HG03521 (cell line): ENCODE measurements around the gene PDSS2.
"Not testable (repeated sequence)": the region's sequence is repeated elsewhere in the genome, so short reads cannot be mapped to it uniquely, and the experiment has no call there.

Experiments used
- ATAC-seq: cut with Tn5 transposase; IDR thresholded peaks from one replicate; pipeline ENCODE4 v1.9.1; 2021; ENCODE audit warnings: mild to moderate bottlenecking, moderate library complexity; ENCODE audit not compliant: unreplicated experiment

Gene PDSS2

DNA sequence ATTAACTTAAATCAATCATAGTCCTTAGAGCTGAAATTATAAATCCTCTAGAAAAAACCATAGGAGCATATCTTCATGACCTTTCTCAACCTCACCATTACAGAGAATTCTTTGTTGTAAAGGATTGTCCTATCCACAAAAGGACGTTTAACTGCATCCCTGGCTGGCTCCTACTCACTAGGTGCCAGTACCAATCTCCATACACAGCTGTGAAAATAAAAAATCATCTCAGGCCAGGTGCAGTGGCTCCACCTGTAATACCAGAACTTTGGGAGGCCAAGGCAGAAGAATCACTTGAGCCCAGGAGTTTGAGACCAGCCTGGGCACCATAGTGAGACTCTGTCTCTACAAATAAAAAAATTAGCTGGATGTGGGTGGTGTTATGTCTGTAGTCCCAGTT is 89.9 kb downstream of the PDSS2 start:
- ATAC-seq, result no peak

DNA sequence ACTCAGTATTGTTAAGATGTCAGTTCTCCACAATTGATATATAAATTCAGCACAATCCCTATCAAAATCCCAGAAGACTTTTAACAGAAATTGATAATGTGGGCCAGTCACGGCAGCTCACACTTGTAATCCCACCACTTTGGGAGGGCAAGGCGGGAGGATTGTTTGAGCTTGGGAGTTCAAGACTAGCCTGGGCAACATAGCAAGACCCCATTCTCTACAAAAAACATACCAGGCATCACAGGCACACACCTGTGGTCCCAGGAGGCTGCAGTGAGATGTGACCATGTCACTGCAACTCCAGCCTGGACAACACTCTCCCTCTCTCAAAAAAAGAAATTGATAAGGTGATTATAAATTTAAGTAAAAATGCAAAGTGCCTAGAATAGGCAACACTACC is 90.9 kb downstream of the PDSS2 start:
- ATAC-seq, result no peak

DNA sequence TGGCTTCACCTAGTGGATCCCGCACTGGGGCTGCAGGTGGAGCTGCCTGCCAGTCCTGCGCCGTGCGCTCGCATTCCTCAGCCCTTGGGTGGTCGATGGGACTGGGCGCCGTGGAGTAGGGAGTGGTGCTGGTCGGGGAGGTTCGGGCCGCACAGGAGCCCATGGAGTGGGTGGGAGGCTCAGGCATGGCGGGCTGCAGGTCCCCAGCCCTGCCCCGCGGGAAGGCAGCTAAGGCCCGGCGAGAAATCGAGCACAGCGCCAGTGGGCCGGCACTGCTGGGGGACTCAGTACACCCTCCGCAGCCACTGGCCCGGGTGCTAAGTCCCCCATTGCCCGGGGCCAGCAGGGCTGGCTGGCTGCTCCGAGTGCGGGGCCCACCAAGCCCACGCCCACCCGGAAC is 95.2 kb downstream of the PDSS2 start:
- ATAC-seq, result not testable (repeated sequence)

DNA sequence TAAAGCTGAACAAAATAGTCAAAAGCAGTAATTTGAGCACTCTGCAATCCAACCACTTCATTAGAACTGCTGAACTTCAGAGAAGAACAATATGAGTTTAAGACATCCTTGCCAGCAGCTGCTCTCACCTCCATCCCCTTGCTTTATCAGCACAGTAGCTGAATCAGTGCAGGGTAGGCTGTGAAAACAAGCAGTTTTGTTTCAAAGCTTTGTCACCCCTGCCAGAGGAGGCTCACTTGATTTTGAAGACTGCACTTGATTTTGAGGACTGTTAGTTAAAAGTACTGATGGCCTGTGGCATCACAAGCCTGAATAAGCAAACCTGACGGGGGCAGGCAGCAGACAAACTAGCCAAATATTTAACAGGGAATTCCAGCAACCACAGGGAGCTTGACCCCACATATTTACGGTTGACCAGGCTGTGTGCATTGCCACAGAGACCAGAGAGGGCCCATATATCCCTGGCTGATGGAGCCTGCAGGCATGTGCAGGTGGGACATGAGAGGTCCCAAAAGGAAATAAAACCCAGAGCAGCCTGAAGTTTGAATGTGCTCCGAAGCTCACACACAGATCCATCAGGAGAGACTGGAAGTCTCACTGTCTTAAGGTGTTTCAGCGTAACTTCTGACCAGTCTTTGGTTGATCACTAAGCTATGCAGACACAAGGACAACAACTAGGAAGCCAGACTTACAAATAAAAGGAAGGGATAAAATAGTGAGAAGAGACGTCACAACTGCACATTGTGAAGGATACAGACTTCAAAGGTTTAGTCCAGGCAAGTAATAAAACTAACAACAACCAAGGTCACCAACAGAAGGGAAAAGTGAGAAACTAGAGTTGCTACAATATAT is 97.4 kb downstream of the PDSS2 start:
- no peak for ATAC-seq

GRCh38 chr6:107360476-107360875 is 98.9 kb downstream of the PDSS2 start:
- ATAC-seq, result no peak

DNA sequence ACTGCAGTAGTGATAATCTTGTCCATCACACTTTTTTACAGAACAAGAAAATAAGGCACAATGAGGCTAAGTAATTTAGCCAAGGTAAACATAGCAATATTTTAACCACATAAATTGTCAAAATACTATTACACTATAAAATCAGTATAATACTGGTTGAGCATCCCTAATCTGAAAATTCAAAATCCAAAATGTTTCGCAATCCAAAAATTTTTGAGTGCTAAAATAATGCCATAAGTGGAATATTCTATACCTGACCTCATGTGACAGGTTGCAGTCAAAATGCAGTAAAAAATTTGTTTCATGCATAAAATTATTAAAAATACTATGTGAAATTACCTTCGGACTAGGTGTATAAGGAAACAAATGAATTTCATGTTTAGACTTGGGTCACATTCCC is 101.5 kb downstream of the PDSS2 start:
- ATAC-seq, result no peak

DNA sequence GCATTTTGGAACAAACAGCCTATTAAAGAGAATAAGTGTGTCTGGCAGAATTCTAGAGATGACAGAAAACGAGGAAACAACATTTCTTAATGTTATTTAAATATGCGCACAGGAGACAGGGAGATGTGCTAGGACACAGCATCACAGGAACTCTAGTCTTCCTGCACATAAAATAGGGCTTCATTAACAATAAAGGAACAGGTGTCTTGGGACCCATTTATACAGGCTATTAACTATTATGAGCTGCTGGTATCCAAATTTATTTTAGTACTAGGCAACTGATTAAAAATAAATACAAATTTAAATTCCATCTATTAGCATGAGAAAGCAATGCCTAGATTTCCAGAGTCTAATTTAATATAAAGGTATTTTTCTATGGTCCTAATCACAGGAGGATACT is 102.3 kb downstream of the PDSS2 start:
- no peak for ATAC-seq

DNA sequence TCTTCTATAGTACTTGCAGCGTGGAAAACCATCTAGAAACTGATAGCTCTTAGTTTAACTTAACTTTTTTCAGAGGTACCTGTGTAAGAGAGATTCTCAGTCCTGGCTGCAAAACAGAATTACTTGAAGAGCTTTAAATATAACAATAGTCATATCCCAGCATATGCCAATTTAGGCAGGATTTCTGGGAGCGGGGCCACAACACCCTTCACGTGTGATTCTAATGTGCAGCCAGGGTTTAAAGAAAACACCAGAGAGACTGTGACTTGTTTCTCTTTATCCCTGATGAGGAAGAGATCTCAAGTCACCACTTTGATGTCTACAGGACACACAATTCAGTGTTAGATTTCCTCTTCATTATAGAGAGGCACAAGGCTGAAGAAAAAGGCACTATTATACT is 103.7 kb downstream of the PDSS2 start:
- no peak for ATAC-seq

DNA sequence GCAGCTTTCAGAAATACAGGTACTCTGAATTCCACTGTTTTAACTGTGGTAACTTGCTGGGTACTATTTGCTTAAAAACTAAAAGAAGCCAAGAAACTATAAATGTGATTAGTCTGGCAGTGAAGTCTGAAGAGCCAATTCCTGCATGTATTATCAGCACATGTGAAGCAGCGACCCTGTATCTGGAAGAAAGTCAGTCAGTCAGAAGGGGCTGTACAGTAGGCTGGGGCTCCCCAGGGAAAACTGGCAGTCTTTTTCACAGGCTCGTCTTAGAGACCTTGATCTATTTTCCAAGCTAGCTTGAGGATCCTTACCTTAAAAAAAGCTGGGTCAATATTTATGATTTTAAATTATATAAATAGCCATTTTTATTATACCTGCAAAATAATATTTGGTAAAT is 104.9 kb downstream of the PDSS2 start:
- ATAC-seq, result no peak

GRCh38 chr6:107353773-107354382 is 105.5 kb downstream of the PDSS2 start:
- ATAC-seq, result no peak

DNA sequence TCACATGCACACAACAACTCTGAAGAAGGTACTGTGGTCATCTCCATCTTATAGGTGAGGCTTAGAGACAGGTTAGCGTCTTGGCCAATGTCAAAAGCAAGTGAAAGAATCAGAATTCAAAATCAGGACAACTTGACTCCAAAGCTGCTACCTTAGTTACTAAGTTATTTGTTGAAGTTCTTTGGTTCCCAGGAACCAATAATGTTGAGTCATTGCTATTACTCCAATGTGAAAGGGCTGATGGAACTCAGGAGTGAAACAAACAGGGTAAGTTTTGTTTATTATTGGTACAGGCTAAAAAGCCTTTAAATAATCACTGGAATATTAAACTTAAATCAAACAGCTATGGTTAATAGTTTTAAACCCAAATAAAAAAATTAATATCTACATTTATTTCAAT is 111.1 kb downstream of the PDSS2 start:
- ATAC-seq, result no peak

DNA sequence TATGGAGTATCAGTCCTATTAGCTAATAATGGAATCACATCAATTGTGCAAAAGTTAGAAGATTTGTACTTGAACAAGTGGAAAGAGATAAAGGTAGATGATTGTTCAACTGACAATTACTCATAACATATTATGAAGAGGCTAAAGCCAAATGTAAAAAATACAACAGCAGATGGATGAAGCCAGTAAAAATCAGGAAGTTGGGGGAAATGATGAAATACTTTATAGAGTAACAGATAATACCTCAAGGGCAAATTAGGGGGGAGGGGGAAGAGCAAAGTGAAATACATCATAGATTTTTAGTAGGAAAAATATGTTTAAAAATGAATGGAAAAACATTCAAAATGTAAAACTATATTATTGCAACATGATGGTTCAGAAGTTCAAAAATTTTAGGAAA is 114.0 kb downstream of the PDSS2 start:
- no peak for ATAC-seq

DNA sequence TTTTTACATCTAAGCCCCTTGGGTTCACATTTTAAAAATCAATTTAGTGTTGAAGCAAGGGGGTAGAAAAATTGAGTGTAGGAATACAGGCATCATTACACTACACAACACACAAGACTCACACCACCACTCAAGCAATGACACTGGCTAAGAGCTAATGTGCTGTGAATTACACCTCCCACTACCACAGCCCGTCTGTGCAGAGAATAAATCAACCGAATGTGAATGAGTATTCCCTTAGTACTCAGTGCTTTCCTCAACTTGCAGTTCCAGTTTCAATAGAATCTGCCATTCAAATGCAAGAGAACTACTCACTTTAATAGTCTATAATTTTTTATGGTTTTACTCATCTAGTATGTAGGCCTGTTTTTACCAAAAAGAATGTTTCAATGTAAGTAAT is 114.4 kb downstream of the PDSS2 start:
- ATAC-seq, result no peak

DNA sequence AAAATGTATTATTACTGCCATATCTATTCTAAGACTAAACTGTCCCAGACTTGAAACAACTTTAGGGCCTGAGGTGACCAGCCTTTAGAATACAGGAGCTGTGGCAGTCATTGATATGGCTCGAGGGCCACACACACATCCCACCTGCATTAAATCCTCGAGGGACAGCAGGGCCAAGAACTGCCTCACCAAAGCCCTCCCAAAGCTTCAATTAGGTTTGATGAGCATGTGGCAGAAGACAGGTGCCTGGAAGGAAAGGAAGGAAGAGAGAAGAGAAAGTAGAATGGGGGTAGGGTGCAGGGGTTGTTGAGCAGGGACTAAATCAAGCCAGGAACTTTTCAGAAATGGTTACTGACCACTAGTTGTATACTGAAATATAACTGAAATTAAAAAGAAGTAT is 115.0 kb downstream of the PDSS2 start:
- no peak for ATAC-seq

DNA sequence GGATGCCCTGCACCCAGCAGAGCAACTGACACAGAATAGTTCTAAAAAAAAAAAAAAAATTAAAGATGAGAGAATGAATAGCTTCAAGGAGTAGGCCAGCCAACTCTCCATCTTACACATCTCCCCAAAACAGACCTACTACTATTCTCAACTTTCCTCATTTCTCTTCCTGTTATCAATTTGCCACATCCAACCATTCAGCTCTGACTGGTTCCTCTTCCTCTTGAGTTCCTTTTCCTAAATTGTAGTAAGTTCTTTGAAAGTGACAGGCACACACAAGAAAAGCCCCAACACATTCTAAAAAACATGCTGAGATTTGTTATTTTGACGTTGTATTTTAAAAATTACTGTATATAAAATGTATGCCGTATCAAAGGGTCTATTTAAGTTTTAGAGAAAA is 117.2 kb downstream of the PDSS2 start:
- no peak for ATAC-seq

GRCh38 chr6:107340881-107341280 is 118.5 kb downstream of the PDSS2 start:
- no peak for ATAC-seq

- ATAC-seq, result no peak
These were observed 122.1 kb downstream of the PDSS2 start for GRCh38 chr6:107337191-107337741.

GRCh38 chr6:107334026-107334425 is 125.3 kb downstream of the PDSS2 start:
- ATAC-seq, result no peak

DNA sequence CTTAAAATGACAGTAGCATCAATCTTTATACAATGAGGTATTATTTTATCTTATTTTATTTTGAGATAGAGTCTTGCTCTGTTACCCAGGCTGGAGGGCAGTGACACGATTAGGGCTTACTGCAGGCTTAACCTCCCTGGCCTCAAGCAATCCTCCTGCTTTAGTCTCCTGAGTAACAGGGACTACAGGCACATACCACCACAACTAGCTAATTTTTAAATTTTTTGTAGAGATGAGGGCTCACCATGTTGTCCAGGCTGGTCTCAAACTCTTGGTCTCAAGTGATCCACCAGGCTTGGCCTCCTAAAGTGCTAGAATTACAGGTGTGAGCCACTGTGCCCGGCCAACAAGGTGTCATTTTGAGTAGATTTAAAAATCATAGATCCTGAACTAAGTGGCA is 125.9 kb downstream of the PDSS2 start:
- ATAC-seq, result no peak

DNA sequence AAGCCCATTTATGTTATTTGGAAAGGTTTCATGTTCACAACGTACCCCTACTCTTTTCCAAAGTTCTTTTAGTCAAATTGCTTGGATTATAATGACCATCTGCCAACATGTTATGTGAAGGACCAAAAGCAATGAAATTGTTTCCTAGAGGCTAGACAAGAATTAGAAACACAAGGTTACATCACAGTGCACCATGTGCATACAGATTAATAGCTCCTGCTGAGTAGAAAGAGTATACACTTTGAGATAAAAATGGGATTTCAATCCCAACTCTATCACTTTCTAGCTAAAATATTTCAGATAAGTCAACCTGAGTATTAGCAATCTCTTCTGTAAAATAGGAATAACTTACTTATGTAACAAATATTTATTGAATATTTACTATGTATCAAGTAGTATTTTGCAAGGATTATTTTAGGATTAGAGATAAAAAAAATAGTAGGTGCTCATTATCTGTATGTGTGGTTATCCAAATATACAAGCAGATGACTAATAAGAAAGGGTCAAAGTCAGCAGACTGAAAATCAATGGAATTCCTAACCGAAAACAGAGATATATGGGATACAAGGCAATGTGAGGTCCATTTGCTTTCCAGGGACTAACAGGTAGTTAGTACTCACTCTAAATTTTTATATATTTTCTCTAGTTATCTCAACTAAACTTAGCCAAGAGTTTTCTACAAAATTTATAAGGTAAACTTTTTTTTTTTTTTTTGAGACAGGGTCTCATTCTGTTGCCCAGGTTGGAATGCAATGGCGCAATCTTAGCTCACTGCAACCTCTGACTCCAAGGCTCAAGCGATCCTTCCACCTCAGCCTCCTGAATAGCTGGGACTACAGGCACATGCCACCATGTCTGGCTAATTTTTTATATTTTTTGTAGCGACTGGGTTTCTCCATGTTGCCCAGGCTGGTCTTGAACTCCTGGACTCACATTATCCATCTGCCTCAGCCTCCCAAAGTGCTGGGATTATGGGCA is 127.7 kb downstream of the PDSS2 start:
- ATAC-seq, result no peak

- ATAC-seq, result peak; percentile 97
These were observed 129.2 kb downstream of the PDSS2 start for GRCh38 chr6:107330168-107330567.
